Measurements from ENCODE around the gene SLC36A2. TPM values are rescaled to one million over a fixed set of nuclear protein-coding genes. Genes with fewer than 3 reads are reported as not detected.

SLC36A2 gene
- total and polyA plus RNA-seq, 2 donors (not counting 1 experiment from before 2014, with no cell fraction given) = not detected

- ChIA-PET POLR2A (no interaction called here), CTCF (interaction anchor here (1.3 kb wide), 1 partner anchor 22 kb away, joined by 4 read pairs; no protein-coding TSS in a partner anchor)
- no peaks in the 10 kb centered on the region for H3K36me3 ChIP-seq (replicated peaks in 1 of 2; ENCODE audit: control extremely low read depth in 1 of 2, control insufficient read depth in 1 of 2, extremely low read depth in 1 of 2, insufficient read depth in 2 of 2, low read length in 1 of 2)
- no peak overlapping the region for H3K4me2 ChIP-seq (replicated peaks; ENCODE audit: low read depth, low read length, poor library complexity, severe bottlenecking)
- no peak overlapping the region for H3K27ac ChIP-seq (ENCODE audit: low read length in 2 of 2)
- no peak for ATAC-seq (ENCODE audit: low read depth)
- H2AFZ ChIP-seq (ENCODE audit: insufficient read depth, low read depth, low read length, poor library complexity, severe bottlenecking) = no peak overlapping the region
- no CpG with 5 or more reads among the region's 2 CpGs for WGBS (ENCODE audit: insufficient coverage)
- no peak overlapping the region for H3K27ac Mint-ChIP-seq
- no peak for TF ChIP-seq CTCF (IDR thresholded peaks at IDR 0.05)
- no peak for TF ChIP-seq EZH2 (IDR thresholded peaks at IDR 0.05; ENCODE audit: borderline replicate concordance, insufficient read depth, low read depth, low read length, poor library complexity, severe bottlenecking)
- H3K9me3 Mint-ChIP-seq (ENCODE audit: insufficient read depth) = peaks cover 9% of the 10 kb centered on the region
- no peak overlapping the region for H3K4me3 Mint-ChIP-seq
- H3K9ac ChIP-seq (ENCODE audit: low read length) = no peak overlapping the region
- peaks cover 2% of the 10 kb centered on the region for H3K4me1 Mint-ChIP-seq
- H3K4me3 ChIP-seq (ENCODE audit: control extremely low read depth in 1 of 5, extremely low read depth in 1 of 5, insufficient read depth in 1 of 5, low read depth in 2 of 5, low read length in 4 of 5) = no peak overlapping the region
- H4K20me1 ChIP-seq (ENCODE audit: control insufficient read depth, insufficient read depth, low read length, poor library complexity, severe bottlenecking) = no peaks in the 10 kb centered on the region
- intact Hi-C loops (cut with micrococcal nuclease) = loop anchor here (10.0 kb wide), 1 partner anchor 509 kb away; no protein-coding TSS in a partner anchor
- DNase-seq = no peak
- H3K4me1 ChIP-seq (ENCODE audit: control insufficient read depth in 2 of 2, insufficient read depth in 2 of 2, low read length in 2 of 2) = peaks cover 4 to 6% of the 10 kb centered on the region in 2 donors
- H3K79me2 ChIP-seq (ENCODE audit: control insufficient read depth, insufficient read depth, low read length) = no peaks in the 10 kb centered on the region
- peaks cover 2 to 15% (median 9%) of the 10 kb centered on the region in 3 donors for H3K9me3 ChIP-seq (ENCODE audit: control extremely low read depth in 1 of 3, control insufficient read depth in 2 of 3, insufficient read depth in 1 of 3, low read length in 2 of 3)
- no peaks in the 10 kb centered on the region for H3K27me3 ChIP-seq (replicated peaks in 1 of 4; ENCODE audit: control extremely low read depth in 1 of 4, control insufficient read depth in 3 of 4, insufficient read depth in 4 of 4, low read length in 3 of 4)
- no peaks in the 10 kb centered on the region for H3K27me3 Mint-ChIP-seq
Measured at GRCh38 chr5:151313357-151313756, 34.0 kb downstream of the SLC36A2 start.

- H3K4me1 Mint-ChIP-seq = peaks cover 2% of the 10 kb centered on the region
- no peaks in the 10 kb centered on the region for H3K36me3 ChIP-seq (replicated peaks in 1 of 2; ENCODE audit: control extremely low read depth in 1 of 2, control insufficient read depth in 1 of 2, extremely low read depth in 1 of 2, insufficient read depth in 2 of 2, low read length in 1 of 2)
- H3K27ac Mint-ChIP-seq = no peak overlapping the region
- no peaks in the 10 kb centered on the region for H3K27me3 Mint-ChIP-seq
- H3K27ac ChIP-seq (ENCODE audit: low read length in 2 of 2) = no peak overlapping the region
- no peaks in the 10 kb centered on the region for H3K27me3 ChIP-seq (replicated peaks in 1 of 4; ENCODE audit: control extremely low read depth in 1 of 4, control insufficient read depth in 3 of 4, insufficient read depth in 4 of 4, low read length in 3 of 4)
- DNase-seq (no peak), ATAC-seq (ENCODE audit: low read depth) (no peak)
- H2AFZ ChIP-seq (ENCODE audit: insufficient read depth, low read depth, low read length, poor library complexity, severe bottlenecking) = no peak overlapping the region
- H3K4me1 ChIP-seq (ENCODE audit: control insufficient read depth in 2 of 2, insufficient read depth in 2 of 2, low read length in 2 of 2) = peaks cover 4 to 6% of the 10 kb centered on the region in 2 donors
- intact Hi-C loops (cut with micrococcal nuclease) = loop anchor here (10.0 kb wide), 1 partner anchor 508 kb away; no protein-coding TSS in a partner anchor
- ChIA-PET POLR2A (no interaction called here), CTCF (interaction anchor here (0.6 kb wide), 1 partner anchor 8 kb away, joined by 4 read pairs; no protein-coding TSS in a partner anchor)
- TF ChIP-seq CTCF (IDR thresholded peaks at IDR 0.05) (no peak), EZH2 (IDR thresholded peaks at IDR 0.05; ENCODE audit: borderline replicate concordance, insufficient read depth, low read depth, low read length, poor library complexity, severe bottlenecking) (no peak)
- no peak overlapping the region for H3K4me3 ChIP-seq (ENCODE audit: control extremely low read depth in 1 of 5, extremely low read depth in 1 of 5, insufficient read depth in 1 of 5, low read depth in 2 of 5, low read length in 4 of 5)
- H4K20me1 ChIP-seq (ENCODE audit: control insufficient read depth, insufficient read depth, low read length, poor library complexity, severe bottlenecking) = no peaks in the 10 kb centered on the region
- H3K4me2 ChIP-seq (replicated peaks; ENCODE audit: low read depth, low read length, poor library complexity, severe bottlenecking) = no peak overlapping the region
- H3K9ac ChIP-seq (ENCODE audit: low read length) = no peak overlapping the region
- H3K9me3 ChIP-seq (ENCODE audit: control extremely low read depth in 1 of 3, control insufficient read depth in 2 of 3, insufficient read depth in 1 of 3, low read length in 2 of 3) = peaks cover 2 to 15% (median 9%) of the 10 kb centered on the region in 3 donors
- no peak overlapping the region for H3K4me3 Mint-ChIP-seq
- no peaks in the 10 kb centered on the region for H3K79me2 ChIP-seq (ENCODE audit: control insufficient read depth, insufficient read depth, low read length)
- no CpG with 5 or more reads among the region's 5 CpGs for WGBS (ENCODE audit: insufficient coverage)
- peaks cover 9% of the 10 kb centered on the region for H3K9me3 Mint-ChIP-seq (ENCODE audit: insufficient read depth)
Measured at GRCh38 chr5:151312756-151313324, 34.5 kb downstream of the SLC36A2 start.

Data from B cell (primary cell).